Midbrain (tissue), 1 donor: Measurements from ENCODE around the gene ARF1.

Source experiments
- DNase-seq: peaks from one replicate; lab custom pipeline; 2025; lab: John Stamatoyannopoulos, UW

The ARF1 gene

GRCh38 chr1:228122921-228123441 lies 40.5 kb downstream of the ARF1 start:
- DNase-seq, result no peak

GRCh38 chr1:228123505-228123904 lies 41.0 kb downstream of the ARF1 start:
- DNase-seq, result no peak

GRCh38 chr1:228125185-228125584 lies 42.7 kb downstream of the ARF1 start:
- no peak for DNase-seq

- no peak for DNase-seq
Observed at GRCh38 chr1:228131766-228132165, 49.3 kb downstream of the ARF1 start.

GRCh38 chr1:228134591-228134990 lies 52.1 kb downstream of the ARF1 start:
- DNase-seq, result no peak

- DNase-seq, result no peak
Observed at GRCh38 chr1:228136901-228137300, 54.4 kb downstream of the ARF1 start.

GRCh38 chr1:228139406-228139930 lies 57.0 kb downstream of the ARF1 start:
- no peak for DNase-seq

- DNase-seq, result peak; percentile 95
Observed at GRCh38 chr1:228139931-228140723, 57.6 kb downstream of the ARF1 start, which contains the start of gene GUK1. GUK1 (plus strand) TSS chr1:228140279; CDS start chr1:228140303, 24 bp downstream.

GRCh38 chr1:228140724-228141225 lies 58.3 kb downstream of the ARF1 start:
- no peak for DNase-seq

GRCh38 chr1:228141226-228142044 lies 58.9 kb downstream of the ARF1 start:
- DNase-seq, result no peak

- no peak for DNase-seq
Observed at GRCh38 chr1:228142155-228142691, 59.7 kb downstream of the ARF1 start.

- no peak for DNase-seq
Observed at GRCh38 chr1:228142701-228143136, 60.2 kb downstream of the ARF1 start.

- DNase-seq, result no peak
Observed at GRCh38 chr1:228143480-228144192, 61.1 kb downstream of the ARF1 start.

GRCh38 chr1:228144193-228144992 lies 61.9 kb downstream of the ARF1 start:
- no peak for DNase-seq

GRCh38 chr1:228144993-228145343 lies 62.5 kb downstream of the ARF1 start:
- DNase-seq, result no peak

GRCh38 chr1:228145463-228146416 lies 63.2 kb downstream of the ARF1 start:
- no peak for DNase-seq

GRCh38 chr1:228146417-228147150 lies 64.1 kb downstream of the ARF1 start:
- DNase-seq, result no peak

GRCh38 chr1:228147151-228147693 lies 64.7 kb downstream of the ARF1 start:
- DNase-seq, result no peak
